Activated CD8-positive, alpha-beta memory T cell treated with anti-CD3 and anti-CD28 coated beads for 1 hour (primary cell): ENCODE results near the gene CAPZA2.
"Not testable (repeated sequence)": the region's sequence is repeated elsewhere in the genome, so short reads cannot be mapped to it uniquely, and the experiment has no call there.

Source experiments
- DNase-seq, 2 donors: peaks; one replicate each; pipeline ENCODE4 v3.0.0-alpha.2; 2020; ENCODE audit warnings: low read depth in 1 of 2; ENCODE audit errors: extremely low read depth in 1 of 2

Gene CAPZA2

GRCh38 chr7:116953372-116953905 lies 91.1 kb downstream of the CAPZA2 start, which contains the start of gene ST7:
Gene ST7 (plus strand): TSS chr7:116953501. CDS start chr7:116953541, 40 bp downstream.
- peak in 1 of 2 donors; percentile 44 for DNase-seq

- no peak for DNase-seq
These were observed 91.8 kb downstream of the CAPZA2 start for GRCh38 chr7:116953906-116954838.

- DNase-seq: no peak
These were observed 93.0 kb downstream of the CAPZA2 start for GRCh38 chr7:116955340-116955739.

- no peak for DNase-seq
These were observed 93.6 kb downstream of the CAPZA2 start for GRCh38 chr7:116955801-116956476.

GRCh38 chr7:116956477-116956804 lies 94.1 kb downstream of the CAPZA2 start:
- DNase-seq: no peak

- DNase-seq: no peak
These were observed 95.5 kb downstream of the CAPZA2 start for GRCh38 chr7:116957874-116958273.

- DNase-seq: not testable (repeated sequence)
These were observed 99.7 kb downstream of the CAPZA2 start for GRCh38 chr7:116961966-116962673.

GRCh38 chr7:116963234-116963633 lies 100.8 kb downstream of the CAPZA2 start:
- DNase-seq: no peak

GRCh38 chr7:116966601-116967000 lies 104.2 kb downstream of the CAPZA2 start:
- DNase-seq: no peak

- no peak for DNase-seq
These were observed 105.0 kb downstream of the CAPZA2 start for GRCh38 chr7:116967254-116967922.

GRCh38 chr7:116967983-116968382 lies 105.6 kb downstream of the CAPZA2 start:
- DNase-seq: no peak

- no peak for DNase-seq
These were observed 106.2 kb downstream of the CAPZA2 start for GRCh38 chr7:116968631-116969030.

- no peak for DNase-seq
These were observed 107.0 kb downstream of the CAPZA2 start for GRCh38 chr7:116969371-116969902.

GRCh38 chr7:116970238-116970910 lies 108.0 kb downstream of the CAPZA2 start:
- no peak for DNase-seq

- DNase-seq: not testable (repeated sequence)
These were observed 108.8 kb downstream of the CAPZA2 start for GRCh38 chr7:116971153-116971552.
